Embryonic facial prominence (tissue), 1 donor: ENCODE data around the gene TDG.
A peak's percentile ranks its signal among the peaks of the same experiment; 100 is the strongest.

Experiments used
- DNase-seq: peaks from one replicate; pipeline ENCODE4 v3.0.0-alpha.2; 2016; ENCODE audit errors: extremely low spot score

Gene TDG

GRCh38 chr12:103965590-103966504, at the start of gene TDG:
TSS of gene TDG (plus strand) at chr12:103965872. CDS start at chr12:103966038, 166 bp downstream.
- peak; percentile 99 for DNase-seq

- no peak for DNase-seq
Observed at GRCh38 chr12:103917873-103918272, 47.8 kb upstream of the TDG start.

DNA sequence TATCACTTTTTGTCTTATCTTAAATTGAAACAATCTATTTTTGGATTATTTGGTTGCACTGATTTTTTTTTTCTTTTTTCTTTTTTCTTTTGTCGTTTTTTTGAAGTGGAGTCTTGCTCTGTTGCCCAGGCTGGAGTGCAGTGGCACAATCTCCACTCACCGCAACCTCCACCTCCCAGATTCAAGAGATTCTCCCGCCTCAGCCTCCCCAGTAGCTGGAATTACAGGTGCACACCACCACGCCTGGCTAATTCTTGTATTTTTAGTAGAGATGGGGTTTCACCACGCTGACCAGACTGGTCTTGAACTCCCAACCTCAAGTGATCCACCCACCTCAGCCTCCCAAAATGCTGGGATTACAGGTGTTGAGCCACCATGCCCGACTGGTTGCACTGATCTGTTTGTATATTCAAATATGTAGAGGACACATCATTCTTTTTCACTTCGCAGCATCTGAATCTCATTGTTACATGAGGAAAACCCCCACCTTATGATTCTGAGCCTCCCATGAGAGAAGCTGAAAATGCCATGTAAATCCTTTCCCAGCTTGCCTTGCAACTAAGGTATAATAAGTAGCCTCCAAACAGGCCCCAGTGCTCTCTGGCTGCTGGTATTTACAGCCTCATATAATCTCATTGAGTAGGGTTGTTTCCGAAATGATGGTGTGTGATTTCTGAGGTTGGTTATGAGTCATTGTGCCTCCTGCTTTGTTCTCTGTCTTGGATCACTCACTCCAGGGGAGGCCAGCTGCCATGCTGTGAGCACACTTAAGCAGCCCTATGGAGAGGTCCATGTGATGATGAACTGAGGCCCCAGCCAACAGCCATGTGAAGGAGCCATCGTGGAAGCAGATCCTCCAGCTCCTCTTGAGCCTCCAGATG, 40.7 kb upstream of the TDG start:
- no peak for DNase-seq

GRCh38 chr12:103928682-103929045, 37.0 kb upstream of the TDG start:
- DNase-seq: no peak

GRCh38 chr12:103929046-103929783, 36.5 kb upstream of the TDG start:
- peak; percentile 84 for DNase-seq

DNA sequence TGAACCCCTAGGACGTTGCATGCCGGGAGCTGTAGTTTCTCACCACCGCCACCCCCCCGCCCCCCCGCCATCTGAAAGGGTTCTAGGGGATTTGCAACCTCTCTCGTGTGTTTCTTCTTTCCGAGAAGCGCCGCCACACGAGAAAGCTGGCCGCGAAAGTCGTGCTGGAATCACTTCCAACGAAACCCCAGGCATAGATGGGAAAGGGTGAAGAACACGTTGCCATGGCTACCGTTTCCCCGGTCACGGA, 36.0 kb upstream of the TDG start:
- DNase-seq: no peak

GRCh38 chr12:103930034-103930786, 35.5 kb upstream of the TDG start, which contains the start of gene HSP90B1:
TSS of gene HSP90B1 (plus strand) at chr12:103930410. CDS start at chr12:103930516, 106 bp downstream.
- DNase-seq: peak; percentile 100

DNA sequence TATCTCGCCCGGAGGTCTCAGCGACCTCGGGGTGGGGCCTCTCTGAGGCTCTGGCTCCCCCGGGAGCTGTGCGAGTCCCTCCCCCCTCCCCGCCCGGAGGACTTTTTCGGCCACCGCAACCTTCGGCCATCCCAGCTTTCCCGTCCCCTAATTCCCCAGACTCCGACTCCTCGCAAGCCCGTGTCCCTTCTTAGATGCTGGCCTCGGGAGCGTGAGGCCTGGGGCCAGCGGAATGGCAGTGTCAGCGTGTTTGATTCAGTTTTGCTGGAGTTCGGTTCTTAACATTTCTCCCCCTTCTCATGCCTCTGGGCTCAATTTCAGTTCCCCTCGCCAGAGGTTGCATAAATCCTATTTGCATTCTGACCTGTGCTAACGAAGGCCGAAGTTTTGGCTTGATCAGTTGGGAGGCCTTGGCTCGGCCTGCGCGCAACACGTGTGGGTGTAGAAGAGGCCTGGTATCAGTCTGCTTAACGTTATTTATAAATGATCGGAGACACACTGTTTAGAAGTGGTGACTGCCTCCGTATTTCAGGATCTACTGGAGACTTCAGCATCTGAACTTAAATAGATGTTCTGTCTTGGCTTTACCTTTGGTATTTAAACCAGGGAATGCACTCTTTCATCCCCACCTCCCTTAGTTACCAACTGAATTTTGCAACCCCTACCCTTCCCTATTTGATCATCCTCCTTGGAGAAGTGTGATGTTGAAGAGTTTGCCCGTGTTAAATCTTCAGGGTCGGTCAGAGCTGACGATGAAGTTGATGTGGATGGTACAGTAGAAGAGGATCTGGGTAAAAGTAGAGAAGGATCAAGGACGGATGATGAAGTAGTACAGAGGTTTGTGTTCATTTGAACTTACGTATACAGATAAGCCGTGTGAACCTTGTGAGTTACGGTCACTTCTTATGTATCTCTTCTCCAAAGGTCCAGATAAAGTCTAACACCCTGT, 34.6 kb upstream of the TDG start:
- DNase-seq: no peak

GRCh38 chr12:103933237-103933636, 32.4 kb upstream of the TDG start:
- no peak for DNase-seq

DNA sequence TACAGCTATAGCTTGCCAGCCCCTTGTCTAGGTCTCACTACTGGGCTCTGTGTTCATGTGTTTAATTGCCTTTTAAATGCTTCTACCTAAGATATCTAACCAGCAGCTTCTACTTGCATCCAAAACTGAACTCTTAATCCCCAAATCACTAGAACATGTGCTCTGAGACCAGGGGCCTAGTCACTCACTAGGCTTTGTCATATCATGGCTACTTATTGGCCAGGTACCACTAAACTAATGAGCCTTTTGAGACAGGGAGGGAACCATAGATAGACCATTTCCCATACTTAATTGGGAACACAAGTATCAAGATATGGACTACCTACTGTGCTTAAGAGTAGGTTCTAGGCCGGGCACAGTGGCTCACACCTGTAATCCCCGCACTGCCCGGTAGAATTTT, 29.0 kb upstream of the TDG start:
- DNase-seq: no peak

- no peak for DNase-seq
Observed at GRCh38 chr12:103944964-103945363, 20.7 kb upstream of the TDG start.

GRCh38 chr12:103947871-103948555, 17.7 kb upstream of the TDG start:
- DNase-seq: no peak

GRCh38 chr12:103948746-103949406, 16.8 kb upstream of the TDG start:
- no peak for DNase-seq

DNA sequence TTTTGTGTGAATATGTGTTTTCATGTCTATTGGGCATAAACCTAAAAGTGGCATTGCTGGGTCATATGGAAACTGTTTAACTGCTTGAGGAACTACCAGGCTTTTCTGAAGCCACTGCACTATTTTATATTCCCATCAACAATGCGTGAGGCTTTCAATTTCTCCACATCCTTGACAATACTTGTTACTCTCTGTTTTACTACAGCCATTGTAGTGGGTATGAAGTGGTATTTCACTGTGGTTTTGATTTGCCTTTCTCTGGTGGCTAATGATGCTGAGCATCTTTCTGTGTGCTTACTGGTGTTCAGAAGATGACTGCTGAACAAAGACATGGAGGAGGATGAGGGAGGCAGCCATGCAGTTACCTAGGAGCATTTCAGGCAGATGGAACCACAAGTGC, 13.2 kb upstream of the TDG start:
- DNase-seq: no peak

DNA sequence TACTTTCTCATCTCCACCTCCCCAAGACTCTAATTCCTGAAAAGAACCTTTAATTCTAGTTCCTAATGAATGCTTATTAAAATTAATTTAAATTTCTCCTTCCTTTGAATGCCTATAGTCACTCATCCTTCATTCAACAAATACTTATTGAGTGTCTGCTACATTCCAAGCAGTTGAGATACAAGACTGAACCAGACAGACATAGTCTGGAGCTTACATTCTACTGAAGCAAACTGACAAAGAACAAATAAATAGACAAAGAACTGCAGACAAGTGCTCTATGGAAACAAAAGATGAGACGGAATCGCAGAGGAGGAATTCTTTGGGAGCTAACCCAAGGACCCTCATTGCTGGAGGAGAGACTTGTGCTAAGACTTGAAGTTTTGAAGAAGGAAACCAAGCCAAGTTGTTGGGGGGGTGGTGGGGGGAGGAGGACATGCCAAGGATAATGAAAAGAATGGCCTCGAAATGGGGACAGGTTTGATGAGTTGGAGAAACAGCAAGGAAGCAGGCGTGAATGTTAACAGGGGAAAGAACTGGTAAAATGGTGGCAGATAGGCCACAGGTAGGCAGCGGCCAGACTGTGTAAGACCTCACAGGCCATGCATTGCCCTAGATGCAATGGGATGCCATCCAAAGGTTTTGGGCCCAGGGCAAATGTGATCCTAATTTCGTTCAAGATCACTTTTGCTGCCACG, 9.7 kb upstream of the TDG start:
- DNase-seq: no peak

DNA sequence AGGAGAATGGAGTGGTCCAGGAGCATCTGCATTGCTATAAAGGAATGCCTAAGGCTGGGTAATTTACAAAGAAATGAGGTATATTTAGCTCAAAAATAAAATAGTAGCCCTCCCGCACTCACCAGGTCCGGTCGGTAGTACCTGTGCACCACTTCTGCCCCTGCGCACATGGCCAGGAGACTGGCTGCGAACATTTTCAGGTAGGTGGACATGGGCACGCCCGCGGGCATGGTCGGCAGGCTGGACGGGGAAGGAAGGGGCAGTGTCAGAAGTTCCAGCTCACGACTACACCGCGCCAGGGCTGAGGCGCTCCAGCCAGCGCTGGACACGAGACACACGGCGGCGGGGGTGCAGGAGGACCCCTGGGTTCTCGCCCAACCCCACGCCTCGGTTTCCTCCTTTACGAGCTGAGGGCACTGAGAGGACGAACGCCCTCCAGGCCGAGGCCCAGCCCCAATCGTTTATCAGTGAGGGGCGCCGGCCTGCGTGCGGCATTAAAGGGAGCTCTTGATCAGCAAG, 9.1 kb upstream of the TDG start:
- no peak for DNase-seq

DNA sequence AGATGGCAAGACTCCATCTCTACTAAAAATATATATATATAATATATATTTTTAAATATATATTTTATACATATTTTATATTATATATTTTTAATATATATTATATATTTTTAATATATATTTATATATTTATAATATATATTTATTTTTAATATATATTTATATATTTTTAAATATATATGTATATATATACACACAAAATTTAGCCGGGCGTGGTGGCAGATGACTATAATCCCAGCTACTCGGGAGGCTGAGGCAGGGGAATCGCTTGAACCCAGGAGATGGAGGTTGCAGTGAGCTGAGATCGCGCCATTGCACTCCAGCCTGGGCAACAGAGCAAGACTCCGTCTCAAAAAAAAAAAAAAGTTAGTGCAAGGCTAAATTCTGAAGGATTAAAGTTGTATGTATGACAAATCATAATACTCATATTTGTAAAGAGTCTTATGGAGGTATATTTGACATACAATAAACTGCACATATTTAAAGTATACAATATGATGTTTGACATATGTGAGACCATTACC, 7.7 kb upstream of the TDG start:
- DNase-seq: no peak

DNA sequence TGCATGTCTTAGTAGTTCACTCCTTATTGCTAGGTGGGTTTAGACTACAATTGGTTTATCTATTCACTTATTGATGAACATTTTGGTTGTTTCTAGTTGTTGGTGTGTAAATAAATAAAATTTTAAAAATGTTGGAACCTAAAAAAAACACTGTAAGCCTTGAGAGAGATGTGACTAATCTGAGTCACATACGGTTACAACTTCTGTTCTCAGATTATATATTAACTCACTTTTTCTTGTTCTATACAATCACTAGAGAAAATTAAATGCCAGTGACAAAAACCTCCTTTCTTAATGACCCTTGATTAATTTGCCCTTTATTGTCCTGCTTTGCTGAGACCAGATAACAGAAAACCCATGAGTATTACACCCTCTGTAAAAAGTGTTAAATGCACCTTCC, 7.1 kb upstream of the TDG start:
- DNase-seq: no peak
